Measurements from ENCODE around the gene FLOT2.

Gene FLOT2, protein sequence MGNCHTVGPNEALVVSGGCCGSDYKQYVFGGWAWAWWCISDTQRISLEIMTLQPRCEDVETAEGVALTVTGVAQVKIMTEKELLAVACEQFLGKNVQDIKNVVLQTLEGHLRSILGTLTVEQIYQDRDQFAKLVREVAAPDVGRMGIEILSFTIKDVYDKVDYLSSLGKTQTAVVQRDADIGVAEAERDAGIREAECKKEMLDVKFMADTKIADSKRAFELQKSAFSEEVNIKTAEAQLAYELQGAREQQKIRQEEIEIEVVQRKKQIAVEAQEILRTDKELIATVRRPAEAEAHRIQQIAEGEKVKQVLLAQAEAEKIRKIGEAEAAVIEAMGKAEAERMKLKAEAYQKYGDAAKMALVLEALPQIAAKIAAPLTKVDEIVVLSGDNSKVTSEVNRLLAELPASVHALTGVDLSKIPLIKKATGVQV

GRCh38 chr17:28896884-28897768 is at the start of gene FLOT2:
Gene FLOT2 (minus strand): TSS chr17:28897733. CDS start chr17:28897574, 159 bp downstream.
- Histone ChIP-seq H3K9ac (ENCODE audit: low read depth, low read length) (peak within 1 kb of the TSS; percentile 93), H3K9me3 (ENCODE audit: insufficient read depth, low read depth, low read length) (no peaks in the 10 kb centered on the region), H3K27me3 (ENCODE audit: insufficient read depth, low read length) (peaks cover 6% of the 10 kb centered on the region; the same call in 1 of the 2 replicates), H3K36me3 (ENCODE audit: insufficient read depth, low read depth, low read length) (peaks cover 13% of the 10 kb centered on the region; the same call in 1 of the 2 replicates), H3K4me3 (ENCODE audit: low read length) (peak within 1 kb of the TSS; percentile 79), H3K4me1 (ENCODE audit: insufficient read depth, low read length) (peaks cover 15% of the 10 kb centered on the region), H3K27ac (ENCODE audit: low read length) (peak within 1 kb of the TSS; percentile 71)

DNA sequence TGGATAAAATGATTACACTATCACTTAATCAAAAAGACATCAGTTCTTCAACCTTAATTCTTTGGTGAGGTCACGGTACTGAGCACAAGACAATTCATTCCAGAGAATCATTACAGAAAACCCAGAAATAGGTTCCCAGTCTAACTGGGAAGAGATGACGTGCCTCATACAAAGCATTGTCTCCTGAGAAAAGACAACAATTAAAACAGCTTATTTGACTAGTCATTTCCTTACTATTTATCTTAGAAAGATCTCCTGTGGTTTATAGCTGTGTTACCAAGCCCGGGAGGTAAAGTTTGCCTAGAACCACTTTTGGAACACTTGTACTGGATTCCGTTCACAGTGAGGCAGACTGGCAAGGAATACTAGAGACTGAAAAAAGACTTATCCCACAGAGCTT is 48.7 kb upstream of the FLOT2 start:
- Histone ChIP-seq H3K9ac (ENCODE audit: low read depth, low read length) (no peak overlapping the region), H3K9me3 (ENCODE audit: insufficient read depth, low read depth, low read length) (no peaks in the 10 kb centered on the region), H3K4me1 (ENCODE audit: insufficient read depth, low read length) (peaks cover 10% of the 10 kb centered on the region), H3K27me3 (ENCODE audit: insufficient read depth, low read length) (no peaks in the 10 kb centered on the region), H3K4me3 (ENCODE audit: low read length) (no peak overlapping the region), H3K36me3 (ENCODE audit: insufficient read depth, low read depth, low read length) (peaks cover 52% of the 10 kb centered on the region), H3K27ac (ENCODE audit: low read length) (no peak overlapping the region)

DNA sequence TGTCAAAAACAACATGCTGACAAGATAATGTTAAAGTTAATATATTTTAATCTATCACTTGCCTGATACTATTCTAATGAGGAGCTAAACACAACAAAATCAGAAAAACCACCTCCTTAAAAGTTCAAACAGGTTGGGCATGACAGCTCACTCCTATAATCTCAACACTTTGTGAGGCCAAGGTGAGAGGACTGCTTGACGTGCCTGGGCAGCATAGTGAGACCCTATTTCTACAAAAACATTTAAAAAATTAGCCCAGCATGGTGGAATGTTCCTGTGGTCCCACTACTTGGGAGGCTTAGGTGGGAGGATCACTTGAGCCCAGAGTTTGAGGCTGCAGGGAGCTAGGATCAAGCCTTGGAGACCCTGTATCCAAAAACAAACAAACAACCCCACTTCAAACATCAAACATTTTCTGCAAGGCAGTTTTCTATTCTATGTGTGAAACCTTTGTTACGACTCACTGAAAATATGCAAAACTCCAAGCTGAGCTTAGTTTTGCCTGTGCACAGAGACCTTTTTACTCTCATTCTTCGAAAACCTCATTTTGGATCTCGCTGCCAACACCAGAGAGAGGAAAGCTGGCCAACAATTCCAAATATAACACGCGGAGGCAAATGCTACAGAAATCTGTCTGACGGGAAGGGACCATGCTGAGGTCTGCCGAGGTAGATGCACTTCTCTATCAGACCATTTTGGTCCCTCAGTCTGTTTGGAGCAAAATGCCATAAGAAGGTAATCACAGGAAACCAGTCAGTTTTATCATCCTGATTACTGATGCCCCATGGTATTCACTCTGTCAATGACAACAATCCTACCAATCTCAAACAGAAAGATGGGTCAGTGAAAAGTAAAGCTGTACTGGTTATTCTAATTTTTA is 47.6 kb upstream of the FLOT2 start:
- Histone ChIP-seq H3K9me3 (ENCODE audit: insufficient read depth, low read depth, low read length) (no peaks in the 10 kb centered on the region), H3K4me1 (ENCODE audit: insufficient read depth, low read length) (peaks cover 10% of the 10 kb centered on the region), H3K4me3 (ENCODE audit: low read length) (no peak overlapping the region), H3K9ac (ENCODE audit: low read depth, low read length) (no peak overlapping the region), H3K27me3 (ENCODE audit: insufficient read depth, low read length) (no peaks in the 10 kb centered on the region), H3K36me3 (ENCODE audit: insufficient read depth, low read depth, low read length) (peaks cover 52% of the 10 kb centered on the region), H3K27ac (ENCODE audit: low read length) (no peak overlapping the region)

DNA sequence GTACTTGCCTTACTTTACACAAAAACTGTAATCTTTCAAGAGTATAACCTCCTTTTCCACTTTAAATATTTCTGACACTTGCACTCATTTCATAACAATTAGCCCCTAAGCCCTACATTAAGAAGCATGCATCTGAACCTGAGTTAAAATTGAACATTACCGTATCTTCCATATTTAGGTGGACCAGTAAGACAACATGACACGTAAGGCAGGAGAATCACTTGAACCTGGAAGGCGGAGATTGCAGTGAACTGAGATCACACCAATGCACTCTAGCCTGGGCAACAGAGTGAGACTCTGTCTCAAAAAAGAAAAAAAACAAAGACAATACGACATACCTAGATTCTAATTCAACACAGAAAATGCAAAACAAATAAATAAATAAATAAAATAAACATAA is 46.8 kb upstream of the FLOT2 start:
- peaks cover 10% of the 10 kb centered on the region for H3K4me1 ChIP-seq (ENCODE audit: insufficient read depth, low read length)
- no peak overlapping the region for H3K4me3 ChIP-seq (ENCODE audit: low read length)

DNA sequence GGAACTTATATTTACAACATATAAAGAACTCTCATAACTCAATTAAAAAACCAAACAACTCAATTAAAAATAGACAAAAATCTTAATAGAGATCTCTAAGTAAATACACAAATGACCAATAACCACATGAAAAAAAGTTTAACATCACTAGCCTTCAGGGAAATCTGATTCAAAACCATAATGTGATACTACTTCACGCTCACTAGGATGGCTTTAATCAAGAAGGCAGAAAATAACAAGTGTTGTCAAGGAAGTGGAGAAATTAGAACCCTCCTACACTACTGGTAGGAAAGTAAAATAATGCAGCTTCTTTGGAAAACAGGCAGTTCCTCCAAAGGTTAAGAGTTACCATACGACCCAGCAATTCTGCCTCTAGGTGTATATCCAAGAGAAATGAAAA is 45.4 kb upstream of the FLOT2 start:
- Histone ChIP-seq H3K4me3 (ENCODE audit: low read length) (no peak overlapping the region), H3K36me3 (ENCODE audit: insufficient read depth, low read depth, low read length) (peaks cover 58% of the 10 kb centered on the region), H3K4me1 (ENCODE audit: insufficient read depth, low read length) (peaks cover 8% of the 10 kb centered on the region)

More for the DNA sequence above, 46.8 kb upstream of the FLOT2 start:
- H3K9ac ChIP-seq (ENCODE audit: low read depth, low read length) = no peak overlapping the region
- H3K36me3 ChIP-seq (ENCODE audit: insufficient read depth, low read depth, low read length) = peaks cover 59% of the 10 kb centered on the region
- no peaks in the 10 kb centered on the region for H3K27me3 ChIP-seq (ENCODE audit: insufficient read depth, low read length)
- H3K27ac ChIP-seq (ENCODE audit: low read length) = no peak overlapping the region
- no peaks in the 10 kb centered on the region for H3K9me3 ChIP-seq (ENCODE audit: insufficient read depth, low read depth, low read length)

DNA sequence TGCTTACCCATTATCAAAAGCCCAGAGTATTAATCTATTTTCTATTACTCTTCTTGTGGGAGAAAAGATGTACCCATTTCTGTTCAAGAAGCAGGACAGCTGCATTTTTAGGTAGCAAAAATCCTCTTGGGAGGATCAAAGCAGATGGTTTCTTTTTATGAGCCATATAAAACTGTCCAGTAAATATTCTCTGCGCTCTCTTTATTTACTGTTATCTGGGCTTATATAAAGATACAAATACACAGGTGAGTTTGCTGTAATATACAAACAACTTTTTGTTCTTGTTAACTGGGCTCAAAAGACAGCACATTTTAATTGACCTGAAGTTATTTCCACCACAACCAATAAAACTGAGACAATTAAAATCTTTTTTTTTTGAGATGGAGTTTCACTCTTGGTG is 43.7 kb upstream of the FLOT2 start:
- Histone ChIP-seq H3K27ac (ENCODE audit: low read length) (no peak overlapping the region), H3K9me3 (ENCODE audit: insufficient read depth, low read depth, low read length) (no peaks in the 10 kb centered on the region), H3K36me3 (ENCODE audit: insufficient read depth, low read depth, low read length) (peaks cover 45% of the 10 kb centered on the region), H3K4me3 (ENCODE audit: low read length) (no peak overlapping the region), H3K4me1 (ENCODE audit: insufficient read depth, low read length) (peaks cover 16% of the 10 kb centered on the region), H3K9ac (ENCODE audit: low read depth, low read length) (no peak overlapping the region), H3K27me3 (ENCODE audit: insufficient read depth, low read length) (no peaks in the 10 kb centered on the region)

More for the DNA sequence above, 45.4 kb upstream of the FLOT2 start:
- no peaks in the 10 kb centered on the region for H3K27me3 ChIP-seq (ENCODE audit: insufficient read depth, low read length)
- H3K9ac ChIP-seq (ENCODE audit: low read depth, low read length) = no peak overlapping the region
- no peak overlapping the region for H3K27ac ChIP-seq (ENCODE audit: low read length)
- H3K9me3 ChIP-seq (ENCODE audit: insufficient read depth, low read depth, low read length) = no peaks in the 10 kb centered on the region

DNA sequence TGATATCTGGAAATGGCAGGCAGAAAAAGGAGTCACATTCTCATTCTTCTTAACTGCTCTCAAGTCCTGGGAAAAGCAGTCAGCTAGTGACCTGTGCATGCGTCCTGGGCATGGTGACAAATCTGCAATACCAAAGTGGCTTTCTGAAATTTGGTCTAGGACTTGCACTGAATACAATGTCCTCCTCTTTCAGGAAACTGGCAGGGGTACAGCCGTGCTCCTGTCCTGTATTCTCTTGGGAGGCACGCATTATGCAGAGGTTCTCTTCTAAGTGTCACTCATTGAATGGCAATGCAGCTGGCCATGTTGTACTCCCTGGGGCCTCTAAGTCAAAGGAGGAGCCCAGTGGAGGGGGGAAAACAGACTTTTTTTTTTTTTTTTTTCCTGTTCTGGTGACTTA is 43.1 kb upstream of the FLOT2 start:
- Histone ChIP-seq H3K27ac (ENCODE audit: low read length) (no peak overlapping the region), H3K36me3 (ENCODE audit: insufficient read depth, low read depth, low read length) (peaks cover 41% of the 10 kb centered on the region), H3K4me3 (ENCODE audit: low read length) (no peak overlapping the region), H3K9me3 (ENCODE audit: insufficient read depth, low read depth, low read length) (no peaks in the 10 kb centered on the region), H3K4me1 (ENCODE audit: insufficient read depth, low read length) (peaks cover 22% of the 10 kb centered on the region), H3K27me3 (ENCODE audit: insufficient read depth, low read length) (no peaks in the 10 kb centered on the region), H3K9ac (ENCODE audit: low read depth, low read length) (no peak overlapping the region)

- H3K9ac ChIP-seq (ENCODE audit: low read depth, low read length) = 0 out of 2 replicates have a peak overlapping the region, but pooled peaks have one; percentile 9
- H3K36me3 ChIP-seq (ENCODE audit: insufficient read depth, low read depth, low read length) = peaks cover 39% of the 10 kb centered on the region
- H3K4me3 ChIP-seq (ENCODE audit: low read length) = no peak overlapping the region
- H3K27ac ChIP-seq (ENCODE audit: low read length) = no peak overlapping the region
- peaks cover 23% of the 10 kb centered on the region for H3K4me1 ChIP-seq (ENCODE audit: insufficient read depth, low read length)
- no peaks in the 10 kb centered on the region for H3K27me3 ChIP-seq (ENCODE audit: insufficient read depth, low read length)
- H3K9me3 ChIP-seq (ENCODE audit: insufficient read depth, low read depth, low read length) = no peaks in the 10 kb centered on the region
These were observed 42.6 kb upstream of the FLOT2 start for GRCh38 chr17:28940142-28940541.

GRCh38 chr17:28938552-28938951 is 41.0 kb upstream of the FLOT2 start:
- Histone ChIP-seq H3K4me1 (ENCODE audit: insufficient read depth, low read length) (peaks cover 23% of the 10 kb centered on the region), H3K27ac (ENCODE audit: low read length) (no peak overlapping the region)

GRCh38 chr17:28937044-28937729 is 39.7 kb upstream of the FLOT2 start:
- Histone ChIP-seq H3K27me3 (ENCODE audit: insufficient read depth, low read length) (no peaks in the 10 kb centered on the region), H3K4me3 (ENCODE audit: low read length) (no peak overlapping the region), H3K36me3 (ENCODE audit: insufficient read depth, low read depth, low read length) (peaks cover 16% of the 10 kb centered on the region)

More at GRCh38 chr17:28938552-28938951, 41.0 kb upstream of the FLOT2 start:
- Histone ChIP-seq H3K9me3 (ENCODE audit: insufficient read depth, low read depth, low read length) (no peaks in the 10 kb centered on the region), H3K9ac (ENCODE audit: low read depth, low read length) (no peak overlapping the region), H3K4me3 (ENCODE audit: low read length) (no peak overlapping the region), H3K36me3 (ENCODE audit: insufficient read depth, low read depth, low read length) (peaks cover 23% of the 10 kb centered on the region), H3K27me3 (ENCODE audit: insufficient read depth, low read length) (no peaks in the 10 kb centered on the region)

More at GRCh38 chr17:28937044-28937729, 39.7 kb upstream of the FLOT2 start:
- H3K9me3 ChIP-seq (ENCODE audit: insufficient read depth, low read depth, low read length) = no peaks in the 10 kb centered on the region
- peak overlapping the region; percentile 33; the same call in 1 of the 2 replicates for H3K9ac ChIP-seq (ENCODE audit: low read depth, low read length)
- peaks cover 23% of the 10 kb centered on the region for H3K4me1 ChIP-seq (ENCODE audit: insufficient read depth, low read length)
- H3K27ac ChIP-seq (ENCODE audit: low read length) = no peak overlapping the region

Measured in iPS-20b (cell line).